ENCODE data around the gene OR4C3.
"Not testable (repeated sequence)": the region's sequence is repeated elsewhere in the genome, so short reads cannot be mapped to it uniquely, and the experiment has no call there.

Gene OR4C3

GRCh38 chr11:48324620-48325019, at the start of gene OR4C3:
Gene OR4C3, plus strand, starts transcription at chr11:48324920. Its CDS starts 102 bp downstream, at chr11:48325022.
- not testable (repeated sequence) for DNase-seq

DNA sequence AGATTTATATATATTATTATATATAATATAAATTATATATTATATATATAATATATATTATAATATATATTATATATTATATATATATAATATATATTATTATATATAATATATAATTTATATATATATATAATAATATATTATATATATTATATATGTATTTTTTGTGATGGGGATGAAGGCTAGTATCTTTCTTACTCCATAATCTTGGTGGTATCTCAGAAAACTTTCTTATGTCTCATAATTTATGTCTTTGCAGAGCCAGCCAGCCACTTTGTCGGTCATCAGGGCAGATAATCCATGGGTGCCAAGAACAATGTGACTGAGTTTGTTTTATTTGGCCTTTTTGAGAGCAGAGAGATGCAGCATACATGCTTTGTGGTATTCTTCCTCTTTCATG, 18.8 kb upstream of the OR4C3 start, which contains the start of gene OR4S1:
TSS of gene OR4S1 (plus strand) at position 301 of the 400 bp plus-strand sequence. CDS start at position 301, 0 bp downstream.
- no peak for DNase-seq

- DNase-seq, result no peak
Observed at GRCh38 chr11:48307760-48308386, 16.8 kb upstream of the OR4C3 start.

DNA sequence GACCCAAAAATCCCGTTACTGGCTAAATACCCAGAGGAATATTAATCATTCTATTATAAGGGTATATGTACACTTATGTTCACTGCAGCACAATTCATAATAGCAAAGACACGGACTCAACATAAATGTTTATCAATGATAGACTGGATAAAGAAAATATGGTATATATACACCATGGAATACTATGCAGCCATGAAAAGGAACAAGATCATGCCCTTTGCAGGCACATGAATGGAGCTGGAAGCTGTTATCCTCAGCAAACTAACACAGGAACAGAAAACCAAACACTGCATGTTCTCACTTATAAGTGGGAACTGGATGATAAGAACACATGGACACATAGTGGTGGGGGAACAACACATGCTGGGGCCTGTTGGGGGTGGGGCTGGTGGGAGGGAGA, 11.1 kb upstream of the OR4C3 start:
- DNase-seq, result not testable (repeated sequence)

DNA sequence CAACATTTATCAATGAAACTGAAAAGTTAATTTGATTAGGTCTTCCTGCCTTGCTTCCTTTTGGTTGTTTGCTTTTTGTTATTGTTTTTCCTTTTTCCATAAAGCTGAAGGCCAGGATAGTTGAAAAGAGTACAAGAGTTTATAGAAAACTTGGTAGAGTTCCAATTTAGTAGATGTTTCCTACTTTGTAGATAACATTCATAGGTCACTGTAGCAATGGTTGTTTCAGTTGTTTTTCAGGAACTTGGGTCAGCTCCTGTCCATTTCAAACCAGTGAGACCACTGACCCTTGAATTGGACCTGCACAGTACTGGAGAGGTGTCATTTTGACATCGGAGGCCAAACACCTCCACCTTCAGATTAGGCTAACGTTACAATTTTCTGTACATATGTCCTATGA, 4.9 kb upstream of the OR4C3 start:
- DNase-seq, result not testable (repeated sequence)

DNA sequence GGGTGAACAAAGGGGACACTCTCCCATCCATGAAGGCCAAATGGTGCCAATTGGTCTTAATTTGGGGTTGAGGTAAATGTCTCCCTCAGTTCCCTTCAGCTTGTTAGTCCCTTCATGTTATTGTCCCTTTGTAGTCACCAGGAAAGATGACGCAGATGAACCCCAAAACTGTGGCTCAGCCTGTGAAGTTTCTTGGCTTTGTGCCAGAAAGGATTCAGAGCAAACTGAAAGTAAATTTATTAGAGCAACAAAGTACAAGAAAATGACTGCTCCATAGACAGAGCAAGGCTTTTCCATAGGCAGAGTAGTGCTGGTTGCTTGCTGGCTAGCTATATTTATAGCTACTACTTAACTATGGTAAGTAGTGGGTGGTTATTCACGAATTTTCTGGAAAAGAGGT, 16.7 kb downstream of the OR4C3 start:
- no peak for DNase-seq

GRCh38 chr11:48342505-48342904, 17.8 kb downstream of the OR4C3 start:
- DNase-seq, result not testable (repeated sequence)

DNA sequence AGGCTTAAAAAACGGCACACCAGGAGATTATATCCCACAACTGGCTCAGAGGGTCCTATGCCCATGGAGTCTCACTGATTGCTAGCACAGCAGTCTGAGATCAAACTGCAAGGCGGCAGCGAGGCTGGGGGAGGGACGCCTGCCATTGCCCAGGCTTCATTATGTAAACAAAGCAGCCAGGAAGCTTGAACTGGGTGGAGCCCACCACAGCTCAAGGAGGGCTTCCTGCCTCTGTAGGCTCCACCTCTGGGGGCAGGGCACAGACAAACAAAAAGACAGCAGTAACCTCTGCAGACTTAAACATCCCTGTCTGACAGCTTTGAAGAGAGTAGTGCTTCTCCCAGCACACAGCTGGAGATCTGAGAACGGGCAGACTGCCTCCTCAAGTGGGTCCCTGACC, 21.6 kb downstream of the OR4C3 start:
- not testable (repeated sequence) for DNase-seq

DNA sequence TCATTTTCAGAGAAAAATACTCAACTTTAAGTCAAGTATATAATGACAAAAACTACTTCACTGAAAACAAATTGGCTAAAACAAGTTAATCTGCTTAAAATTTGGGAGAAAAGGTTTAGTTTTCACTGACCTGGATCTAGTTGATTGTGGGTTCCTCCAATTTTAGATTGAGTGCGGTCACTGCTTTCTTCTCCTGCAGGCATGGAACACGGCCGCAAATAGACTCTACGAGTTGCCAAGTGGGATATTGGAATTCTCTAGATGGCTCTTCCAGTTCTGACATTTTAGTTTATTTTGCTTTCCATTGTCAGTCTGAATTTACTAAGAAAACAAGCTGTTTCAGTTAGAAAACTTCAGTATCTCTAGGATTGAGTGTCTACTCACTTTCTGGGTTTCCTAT, 29.3 kb downstream of the OR4C3 start:
- no peak for DNase-seq

GRCh38 chr11:48354677-48355076, 30.0 kb downstream of the OR4C3 start:
- no peak for DNase-seq

- not testable (repeated sequence) for DNase-seq
Observed at GRCh38 chr11:48361289-48361688, 36.6 kb downstream of the OR4C3 start.

DNA sequence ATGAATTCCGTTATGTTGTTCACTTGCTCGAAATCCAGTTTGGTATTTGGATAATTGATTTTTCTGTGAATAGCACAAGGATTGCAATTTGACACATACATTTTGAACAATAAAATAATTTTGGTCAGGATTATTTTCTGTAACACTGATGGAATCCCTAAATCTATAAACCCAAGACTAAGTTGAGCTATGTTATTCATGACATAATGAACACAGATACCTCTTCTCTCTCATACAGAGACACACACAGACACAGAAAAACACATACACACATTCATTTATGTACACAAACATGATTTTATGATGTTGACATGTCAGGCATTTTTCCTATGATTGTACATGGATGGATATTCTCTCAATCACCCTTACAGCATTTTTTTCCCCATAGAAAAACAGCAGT, 41.6 kb downstream of the OR4C3 start, which contains the start of gene OR4C5:
TSS of gene OR4C5 (minus strand) at position 101 of the 400 bp plus-strand sequence. CDS start at position 101, 0 bp downstream.
- no peak for DNase-seq
